NT2/D1 (cell line): ENCODE data around the gene SORCS1.

Experiments
- DNase-seq: peaks from one replicate; pipeline ENCODE4 v3.0.0-alpha.2; 2011; ENCODE audit warnings: low read depth, low spot score
- H3K27me3 ChIP-seq: 2 replicates; pipeline ENCODE4 v1.6.0; 2011; ENCODE audit warnings: mild to moderate bottlenecking; ENCODE audit not compliant: insufficient read length, insufficient read depth
- H3K36me3 ChIP-seq: 2 replicates; pipeline ENCODE4 v1.6.1; 2011; ENCODE audit warnings: mild to moderate bottlenecking, low read length, mixed read lengths; ENCODE audit not compliant: insufficient read depth, insufficient read length
- H3K4me1 ChIP-seq: 2 replicates; pipeline ENCODE4 v1.5.1; 2011; ENCODE audit not compliant: insufficient read depth, insufficient read length
- H3K4me3 ChIP-seq: 2 replicates; pipeline ENCODE4 v1.5.1; 2011; ENCODE audit warnings: low read depth; ENCODE audit not compliant: insufficient read length
- H3K9ac ChIP-seq: 2 replicates; pipeline ENCODE4 v1.6.0; 2011; ENCODE audit warnings: low read depth; ENCODE audit not compliant: insufficient read length
- H3K9me3 ChIP-seq: 2 replicates; pipeline ENCODE4 v1.5.1; 2011; ENCODE audit warnings: mild to moderate bottlenecking, low read length; ENCODE audit not compliant: insufficient read depth
- SUZ12 ChIP-seq: IDR thresholded peaks from 2 replicates; pipeline ENCODE4 v1.6.1; 2011; ENCODE audit not compliant: insufficient read length, insufficient read depth; ENCODE audit errors: extremely low read depth
- YY1 ChIP-seq: IDR thresholded peaks from 2 replicates; pipeline ENCODE4 v1.6.1; 2011; ENCODE audit not compliant: insufficient read length, insufficient read depth
- ZNF274 ChIP-seq: IDR thresholded peaks from 2 replicates; pipeline ENCODE4 v1.6.1; 2011; ENCODE audit warnings: mild to moderate bottlenecking, low read depth, low read length

The SORCS1 gene

GRCh38 chr10:107085665-107086525 is 78.6 kb downstream of the SORCS1 start:
- no peak for DNase-seq
- Histone ChIP-seq H3K4me3 (no peak overlapping the region), H3K9ac (no peak overlapping the region), H3K27me3 (no peaks in the 10 kb centered on the region), H3K36me3 (no peaks in the 10 kb centered on the region), H3K4me1 (no peaks in the 10 kb centered on the region), H3K9me3 (no peaks in the 10 kb centered on the region)
- TF ChIP-seq ZNF274 (no peak), SUZ12 (no peak), YY1 (no peak)

DNA sequence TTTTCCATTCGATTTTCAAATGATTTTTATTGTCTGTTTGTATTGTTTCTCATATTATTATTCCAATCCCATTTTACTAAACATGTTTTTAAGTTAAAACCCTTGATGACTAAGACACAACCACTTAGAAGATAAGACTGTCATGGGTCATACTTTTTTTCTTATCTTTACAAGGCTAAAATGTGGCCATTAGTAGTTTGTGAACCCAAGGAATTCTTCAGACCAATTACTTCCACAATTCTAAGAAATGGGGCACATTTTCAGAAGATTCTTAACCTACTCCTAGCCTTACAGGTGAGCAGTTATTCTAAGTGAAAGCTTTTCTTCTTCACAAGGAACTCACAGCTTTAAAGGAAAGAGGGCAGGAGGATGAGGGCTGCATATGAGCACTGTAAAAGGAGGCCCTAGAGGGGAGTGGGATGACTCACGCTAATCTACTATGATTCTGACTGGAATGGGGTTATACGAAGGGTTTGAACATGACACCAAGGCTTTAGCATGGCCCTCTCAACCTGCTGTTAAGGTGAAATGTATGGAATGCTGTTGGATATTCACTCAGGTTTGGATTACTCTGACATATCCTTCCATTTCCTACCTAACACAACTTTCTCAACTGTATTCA is 81.0 kb downstream of the SORCS1 start:
- Histone ChIP-seq H3K4me3 (no peak overlapping the region), H3K4me1 (no peaks in the 10 kb centered on the region), H3K9me3 (no peaks in the 10 kb centered on the region), H3K27me3 (no peaks in the 10 kb centered on the region), H3K36me3 (no peaks in the 10 kb centered on the region), H3K9ac (no peak overlapping the region)
- DNase-seq, result no peak
- TF ChIP-seq YY1 (no peak), ZNF274 (no peak), SUZ12 (no peak)

DNA sequence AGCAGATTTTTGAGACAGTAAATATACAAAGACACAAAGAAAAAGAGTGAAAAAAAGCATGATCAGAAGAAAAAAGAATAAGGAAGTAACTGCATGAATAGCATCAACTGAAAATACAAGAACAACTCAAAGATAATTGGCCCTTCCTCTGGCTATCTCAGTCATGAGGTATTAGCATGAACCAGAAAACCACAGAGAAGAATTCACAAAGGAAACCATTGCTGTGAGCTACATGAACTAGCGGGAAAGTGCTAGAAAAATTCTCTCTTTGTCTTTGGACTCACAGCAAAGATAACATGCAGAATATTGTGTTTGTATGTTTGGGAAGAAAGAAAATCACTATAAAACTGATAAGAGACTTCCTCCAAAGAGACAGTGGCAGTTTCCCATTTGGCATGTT is 82.9 kb downstream of the SORCS1 start:
- H3K36me3 ChIP-seq, result no peaks in the 10 kb centered on the region
- H3K9me3 ChIP-seq, result no peaks in the 10 kb centered on the region
- no peak overlapping the region for H3K9ac ChIP-seq
- H3K4me3 ChIP-seq, result no peak overlapping the region
- H3K4me1 ChIP-seq, result no peaks in the 10 kb centered on the region
- DNase-seq, result no peak
- TF ChIP-seq YY1, result no peak
- TF ChIP-seq SUZ12, result no peak
- no peak for TF ChIP-seq ZNF274
- H3K27me3 ChIP-seq, result no peaks in the 10 kb centered on the region

GRCh38 chr10:107075117-107075516 is 89.4 kb downstream of the SORCS1 start:
- Histone ChIP-seq H3K4me3 (no peak overlapping the region), H3K9me3 (no peaks in the 10 kb centered on the region), H3K27me3 (no peaks in the 10 kb centered on the region), H3K36me3 (no peaks in the 10 kb centered on the region), H3K9ac (no peak overlapping the region), H3K4me1 (no peaks in the 10 kb centered on the region)
- TF ChIP-seq YY1 (no peak), ZNF274 (no peak), SUZ12 (no peak)
- no peak for DNase-seq

GRCh38 chr10:107072786-107073185 is 91.7 kb downstream of the SORCS1 start:
- TF ChIP-seq YY1 (no peak), SUZ12 (no peak), ZNF274 (no peak)
- Histone ChIP-seq H3K4me3 (no peak overlapping the region), H3K27me3 (no peaks in the 10 kb centered on the region), H3K36me3 (no peaks in the 10 kb centered on the region), H3K4me1 (no peaks in the 10 kb centered on the region), H3K9me3 (no peaks in the 10 kb centered on the region), H3K9ac (no peak overlapping the region)
- DNase-seq, result no peak

GRCh38 chr10:107072028-107072427 is 92.5 kb downstream of the SORCS1 start:
- Histone ChIP-seq H3K9me3 (no peaks in the 10 kb centered on the region), H3K36me3 (no peaks in the 10 kb centered on the region)
- no peak for TF ChIP-seq SUZ12
- no peak for TF ChIP-seq YY1
- no peak for TF ChIP-seq ZNF274

DNA sequence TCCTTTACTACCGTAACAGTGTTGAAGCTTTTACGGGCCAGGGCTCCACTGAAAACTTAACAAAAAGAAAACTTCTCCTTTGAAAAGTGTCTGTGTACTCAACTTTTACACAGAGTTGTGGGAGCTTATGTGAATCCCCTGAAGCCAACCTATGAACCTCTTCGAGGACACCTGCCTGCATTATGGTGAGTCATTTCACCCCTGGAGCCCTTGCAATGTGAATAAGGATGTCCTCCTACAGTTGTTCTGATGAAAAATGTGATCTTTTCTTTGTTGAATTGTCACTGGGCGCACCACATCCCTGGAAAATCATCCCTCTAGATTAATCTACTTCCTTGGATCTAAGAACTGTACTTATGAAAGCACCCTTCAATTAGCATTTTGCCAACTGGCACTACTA is 93.2 kb downstream of the SORCS1 start:
- Histone ChIP-seq H3K36me3 (no peaks in the 10 kb centered on the region), H3K9ac (no peak overlapping the region), H3K27me3 (no peaks in the 10 kb centered on the region), H3K4me1 (no peaks in the 10 kb centered on the region), H3K9me3 (no peaks in the 10 kb centered on the region), H3K4me3 (no peak overlapping the region)
- no peak for TF ChIP-seq SUZ12
- TF ChIP-seq ZNF274, result no peak
- TF ChIP-seq YY1, result no peak
- no peak for DNase-seq

More at GRCh38 chr10:107072028-107072427, 92.5 kb downstream of the SORCS1 start:
- no peak for DNase-seq
- no peak overlapping the region for H3K9ac ChIP-seq
- no peaks in the 10 kb centered on the region for H3K27me3 ChIP-seq
- no peaks in the 10 kb centered on the region for H3K4me1 ChIP-seq
- H3K4me3 ChIP-seq, result no peak overlapping the region
